ENCODE measurements around the gene AIFM2.
"Not testable (repeated sequence)": the region's sequence is repeated elsewhere in the genome, so short reads cannot be mapped to it uniquely, and the experiment has no call there.

DNA sequence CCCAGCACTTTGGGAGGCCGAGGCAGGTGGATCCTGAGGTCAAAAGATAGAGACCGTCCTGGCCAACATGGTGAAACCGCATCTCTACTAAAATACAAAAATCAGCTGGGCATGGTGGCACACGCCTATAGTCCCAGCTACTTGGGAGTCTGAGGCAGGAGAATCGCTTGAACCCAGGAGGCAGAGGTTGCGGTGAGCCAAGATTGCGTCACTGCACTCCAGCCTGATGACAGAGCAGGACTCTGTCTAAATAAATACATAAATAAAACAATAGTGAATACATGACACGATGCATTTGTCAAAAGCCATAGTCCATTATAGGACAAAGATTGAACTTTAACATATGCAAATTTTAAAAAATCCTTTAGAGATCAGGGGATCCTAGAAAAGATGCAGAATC is 46.6 kb upstream of the AIFM2 start:
- not testable (repeated sequence) for TF ChIP-seq TAF1 (IDR thresholded peaks at IDR 0.05; ENCODE audit: borderline replicate concordance, low read depth, low read length); POLR2AphosphoS5 (IDR thresholded peaks at IDR 0.05; ENCODE audit: low read depth, low read length); POLR2A (IDR thresholded peaks at IDR 0.05; ENCODE audit: low read depth, low read length)
